PC-3 (cell line): ENCODE data around the gene HLA-F. TPM values are rescaled to one million over a fixed set of nuclear protein-coding genes. Genes with fewer than 3 reads are reported as not detected.

ENCODE experiments used
- ATAC-seq: fragments of 200-7000 bp; cut with Tn5 transposase; 2 replicates; pipeline ENCODE4 v1.9.1; 2020; ENCODE audit warnings: mild to moderate bottlenecking, moderate library complexity
- BruUV-seq: library from RNA; stranded (reverse); fragments of 400-500 nt; replicated peaks from 2 replicates; lab custom pipeline; 2021; lab: Mats Ljungman, UMichigan
- CTCF ChIA-PET: fragments of 300-600 bp; sonication (Branson Sonifier 250); formaldehyde crosslinking; loops from one replicate; lab custom pipeline; 2022; ENCODE audit warnings: antibody characterized with exemption; lab: Charles Lee
- POLR2A ChIA-PET: fragments of 300-600 bp; sonication (Branson Sonifier 250); formaldehyde crosslinking; loops from one replicate; lab custom pipeline; 2022; ENCODE audit warnings: antibody characterized with exemption; ENCODE audit not compliant: unreplicated experiment; lab: Charles Lee
- DNase-seq: peaks from one replicate; pipeline ENCODE4 v3.0.0-alpha.2; 2015
- H2AFZ ChIP-seq: fragments of 300-600 bp; sonication (generic); 2 replicates; pipeline ENCODE4 v1.6.0; 2016; ENCODE audit warnings: antibody characterized with exemption, low read length
- H3F3A ChIP-seq: fragments of 300-600 bp; sonication (generic); one replicate; pipeline ENCODE4 v1.6.0; 2017; ENCODE audit warnings: antibody characterized with exemption, low read length, control low read depth, mild to moderate bottlenecking; ENCODE audit not compliant: unreplicated experiment
- H3K27ac ChIP-seq: fragments of 300-600 bp; sonication (generic); 2 replicates; pipeline ENCODE4 v1.5.1; 2016; ENCODE audit warnings: mild to moderate bottlenecking, low read length
- H3K27me3 ChIP-seq: fragments of 300-600 bp; sonication (generic); 2 replicates; pipeline ENCODE4 v1.6.1; 2016; ENCODE audit warnings: low read length, mixed read lengths
- H3K36me3 ChIP-seq: fragments of 300-600 bp; sonication (generic); 2 replicates; pipeline ENCODE4 v1.6.1; 2016; ENCODE audit warnings: low read depth, mixed run types, low read length, mixed read lengths
- H3K4me1 ChIP-seq: fragments of 300-600 bp; sonication (generic); 2 replicates; pipeline ENCODE4 v1.5.1; 2016; ENCODE audit warnings: low read length; ENCODE audit not compliant: insufficient read depth
- H3K4me2 ChIP-seq: fragments of 300-600 bp; sonication (generic); 2 replicates; pipeline ENCODE4 v1.6.0; 2016; ENCODE audit warnings: low read length
- H3K4me3 ChIP-seq: fragments of 300-600 bp; sonication (generic); 2 replicates; pipeline ENCODE4 v1.5.1; 2016; ENCODE audit warnings: mild to moderate bottlenecking, low read length, mixed read lengths
- H3K79me2 ChIP-seq: fragments of 300-600 bp; sonication (generic); 2 replicates; pipeline ENCODE4 v1.6.1; 2017; ENCODE audit warnings: low read length, mixed read lengths
- H3K9ac ChIP-seq: fragments of 300-600 bp; sonication (generic); 2 replicates; pipeline ENCODE4 v1.6.0; 2016; ENCODE audit warnings: mild to moderate bottlenecking, low read length
- H3K9me2 ChIP-seq: fragments of 300-600 bp; sonication (generic); replicated peaks from 2 replicates; pipeline ENCODE4 v1.6.1; 2016; ENCODE audit warnings: mixed run types, low read length, mixed read lengths
- H3K9me3 ChIP-seq: fragments of 300-600 bp; sonication (generic); 2 replicates; pipeline ENCODE4 v1.6.1; 2016; ENCODE audit warnings: low read length, mixed read lengths
- H4K20me1 ChIP-seq: fragments of 300-600 bp; sonication (generic); 2 replicates; pipeline ENCODE4 v1.6.1; 2016; ENCODE audit warnings: low read length, mixed read lengths
- EZH2 ChIP-seq: fragments of 300-600 bp; sonication (generic); IDR thresholded peaks from one replicate; pipeline ENCODE4 v1.6.1; 2017; ENCODE audit warnings: antibody characterized with exemption, mild to moderate bottlenecking, low read length; ENCODE audit not compliant: unreplicated experiment
- EZH2phosphoT487 ChIP-seq: fragments of 300-600 bp; sonication (generic); IDR thresholded peaks from 2 replicates; pipeline ENCODE4 v1.6.1; 2018; ENCODE audit warnings: mild to moderate bottlenecking, antibody characterized with exemption, low read length, borderline replicate concordance
- intact Hi-C: fragments of 100-400 bp; cut with micrococcal nuclease; formaldehyde crosslinking; loops from 2 replicates; pipeline ENCODE4 v1.9.0; 2023
- total RNA-seq: library from RNA; depleted of rRNA; stranded (reverse); fragments of >200 nt; gene quantifications from 2 replicates; pipeline ENCODE4 v1.2.3, GENCODE V29; 2014
- TF ChIP-seq, protein P1 (sequence below): fragments of 300-600 bp; sonication (generic); conservative IDR thresholded peaks from 2 replicates; pipeline ENCODE4 v1.5.1; 2017; ENCODE audit warnings: antibody characterized with exemption, low read depth, mild to moderate bottlenecking, low read length

Gene HLA-F
- total RNA-seq, 1 experiment from 2014 or later = 16.1 TPM

DNA sequence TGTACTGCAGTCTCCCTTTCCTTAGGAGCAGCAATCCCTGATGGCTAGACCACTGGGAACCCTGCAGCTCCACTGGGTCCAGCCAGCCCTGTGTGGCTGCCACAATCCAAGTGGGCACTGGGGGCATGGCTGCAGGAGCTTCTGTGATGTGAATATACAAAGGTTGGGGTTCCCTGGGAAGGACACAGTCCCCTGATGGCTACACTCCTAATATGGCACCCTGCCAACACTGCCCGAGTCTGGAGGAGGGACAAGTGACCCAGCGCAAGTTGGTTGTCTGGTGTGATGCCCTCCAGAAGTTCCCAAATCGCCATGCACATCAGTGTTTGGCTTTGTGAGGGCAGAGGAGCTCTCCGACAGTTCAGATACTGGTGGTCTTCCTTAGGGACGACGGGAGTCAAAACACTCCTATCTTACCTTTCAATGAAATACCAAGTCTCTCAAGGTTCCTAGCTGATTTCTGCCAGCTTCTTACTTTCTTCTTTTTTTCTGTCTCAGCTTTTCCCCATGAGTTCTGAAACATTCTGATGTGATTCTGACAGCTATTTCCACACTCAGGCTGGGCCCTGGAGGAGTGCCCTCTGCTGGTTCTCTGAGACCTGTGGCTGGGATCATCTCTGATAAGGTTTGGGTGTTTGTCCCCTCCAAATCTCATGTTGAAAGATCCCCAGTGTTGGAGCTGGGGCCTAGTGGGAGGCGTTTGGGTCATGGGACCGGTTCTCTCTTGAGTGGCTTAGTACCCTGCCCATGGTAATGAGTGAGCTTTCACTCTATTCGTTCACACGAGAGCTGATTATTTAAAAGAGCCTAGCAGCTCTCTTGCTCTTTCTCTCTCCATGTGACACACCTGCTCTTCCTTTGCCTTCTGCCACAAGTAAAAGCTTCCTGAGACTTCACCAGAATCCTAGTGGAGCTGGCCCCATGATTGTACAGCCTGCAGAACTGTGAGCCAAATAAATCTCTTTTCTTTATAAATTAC, 26.8 kb upstream of the HLA-F start:
- DNase-seq = peak; percentile 48
- H2AFZ ChIP-seq = no peak overlapping the region

DNA sequence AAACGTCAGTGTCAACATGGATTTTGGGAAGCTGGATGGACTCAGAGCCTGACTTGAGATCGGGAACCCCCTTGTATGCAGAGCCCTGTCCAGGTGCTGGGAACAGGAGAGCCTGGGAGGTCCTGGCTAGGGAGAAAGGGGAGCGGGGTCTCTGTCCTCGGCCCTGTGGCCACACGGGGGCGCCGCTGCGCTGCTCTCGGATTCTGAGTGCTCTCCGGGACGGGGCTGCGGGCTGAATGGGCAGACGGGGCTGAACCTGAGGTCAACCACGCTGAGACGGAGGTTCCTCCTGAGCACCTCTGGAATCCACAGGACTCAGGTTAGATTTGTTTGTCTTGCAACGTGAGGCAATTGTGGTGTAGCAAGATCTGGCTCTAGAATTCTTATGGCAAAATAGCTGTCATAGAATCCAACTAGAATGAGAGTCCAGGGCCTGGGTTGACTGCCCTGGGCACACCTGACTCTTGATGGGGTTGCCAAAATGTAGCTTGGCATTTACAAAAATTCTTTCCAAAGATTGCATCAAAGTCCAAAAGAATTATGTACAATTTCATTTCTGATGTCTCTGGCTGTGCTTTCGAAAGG, 20.6 kb upstream of the HLA-F start:
- no peak for TF ChIP-seq EZH2phosphoT487
- TF ChIP-seq, protein P1, sequence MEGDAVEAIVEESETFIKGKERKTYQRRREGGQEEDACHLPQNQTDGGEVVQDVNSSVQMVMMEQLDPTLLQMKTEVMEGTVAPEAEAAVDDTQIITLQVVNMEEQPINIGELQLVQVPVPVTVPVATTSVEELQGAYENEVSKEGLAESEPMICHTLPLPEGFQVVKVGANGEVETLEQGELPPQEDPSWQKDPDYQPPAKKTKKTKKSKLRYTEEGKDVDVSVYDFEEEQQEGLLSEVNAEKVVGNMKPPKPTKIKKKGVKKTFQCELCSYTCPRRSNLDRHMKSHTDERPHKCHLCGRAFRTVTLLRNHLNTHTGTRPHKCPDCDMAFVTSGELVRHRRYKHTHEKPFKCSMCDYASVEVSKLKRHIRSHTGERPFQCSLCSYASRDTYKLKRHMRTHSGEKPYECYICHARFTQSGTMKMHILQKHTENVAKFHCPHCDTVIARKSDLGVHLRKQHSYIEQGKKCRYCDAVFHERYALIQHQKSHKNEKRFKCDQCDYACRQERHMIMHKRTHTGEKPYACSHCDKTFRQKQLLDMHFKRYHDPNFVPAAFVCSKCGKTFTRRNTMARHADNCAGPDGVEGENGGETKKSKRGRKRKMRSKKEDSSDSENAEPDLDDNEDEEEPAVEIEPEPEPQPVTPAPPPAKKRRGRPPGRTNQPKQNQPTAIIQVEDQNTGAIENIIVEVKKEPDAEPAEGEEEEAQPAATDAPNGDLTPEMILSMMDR = peak; percentile 59
- Histone ChIP-seq H3K4me1 (no peaks in the 10 kb centered on the region), H2AFZ (no peak overlapping the region), H3K9me3 (no peaks in the 10 kb centered on the region), H3K4me3 (no peak overlapping the region), H3K9ac (no peak overlapping the region), H3K27ac (no peak overlapping the region), H3K36me3 (no peaks in the 10 kb centered on the region), H4K20me1 (no peaks in the 10 kb centered on the region), H3K27me3 (peaks cover 8% of the 10 kb centered on the region), H3K4me2 (no peak overlapping the region), H3K9me2 (no peaks in the 10 kb centered on the region), H3K79me2 (no peaks in the 10 kb centered on the region), H3F3A (no peaks in the 10 kb centered on the region)
- CTCF ChIA-PET = no interaction called here
- DNase-seq (peak; percentile 43), ATAC-seq (peak; percentile 38; the same call in 1 of the 2 replicates)
- POLR2A ChIA-PET = no interaction called here
- intact Hi-C loops = loop anchor here (10.0 kb wide), 1 partner anchor 332 kb away; no protein-coding TSS in a partner anchor
- no TSS peak for BruUV-seq

More for the DNA sequence above, 26.8 kb upstream of the HLA-F start:
- Histone ChIP-seq H3K79me2 (no peaks in the 10 kb centered on the region), H3K4me1 (no peaks in the 10 kb centered on the region), H4K20me1 (no peaks in the 10 kb centered on the region), H3K4me2 (no peak overlapping the region), H3K9me3 (0 out of 2 replicates have a peak, but pooled peaks cover 4% of the 10 kb centered on the region), H3K36me3 (no peaks in the 10 kb centered on the region; the same call in 1 of the 2 replicates), H3K9me2 (no peaks in the 10 kb centered on the region), H3K27me3 (no peaks in the 10 kb centered on the region), H3F3A (no peaks in the 10 kb centered on the region), H3K4me3 (no peak overlapping the region), H3K9ac (no peak overlapping the region), H3K27ac (no peak overlapping the region)
- ChIA-PET CTCF (interaction anchor here (1.0 to 1.8 kb wide), 4 partner anchors 12 to 49 kb away, joined by 7 to 24 read pairs (median 16); no protein-coding TSS in a partner anchor), POLR2A (interaction anchor here (0.6 kb wide), 2 partner anchors 29 to 287 kb away, joined by 3 read pairs; no protein-coding TSS in a partner anchor)
- BruUV-seq = no TSS peak
- ATAC-seq = peak; percentile 63
- TF ChIP-seq, protein P1 = peak; percentile 74
- no peak for TF ChIP-seq EZH2
- intact Hi-C loops = loop anchor here (1.0 kb wide), 1 partner anchor 48 kb away; no protein-coding TSS in a partner anchor
